Measurements from ENCODE around the gene DHODH. TPM values are rescaled to one million over a fixed set of nuclear protein-coding genes. Genes with fewer than 3 reads are reported as not detected.

Gene DHODH
- total RNA-seq, 1 donor from 2014 or later, result 10.9 TPM

DNA sequence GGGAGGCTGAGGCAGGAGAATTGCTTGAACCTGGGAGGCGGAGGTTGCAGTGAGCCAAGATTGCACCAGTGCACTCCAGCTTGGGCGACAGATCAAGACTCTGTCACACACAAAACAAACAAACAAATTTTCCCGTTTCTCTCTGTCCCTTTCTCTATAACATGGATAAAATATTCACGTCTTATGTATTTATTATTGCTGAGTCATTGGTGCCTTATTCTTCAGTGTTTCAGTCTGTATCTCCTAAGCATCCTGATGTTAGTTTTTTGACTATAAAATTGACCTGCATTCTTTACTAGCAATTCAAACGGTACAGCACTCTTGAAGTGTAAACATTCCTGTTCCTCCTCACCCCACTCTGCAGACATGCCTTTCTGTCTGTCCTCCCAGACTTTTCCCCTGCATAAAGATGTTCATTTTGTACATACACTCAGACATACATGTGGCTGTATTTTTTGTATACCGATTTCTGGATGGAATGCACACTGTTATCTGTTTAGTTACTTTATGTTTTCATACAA lies 16.4 kb downstream of the DHODH start:
- DNase-seq (ENCODE audit: low read depth), result no peak
- no peak for TF ChIP-seq CTCF (conservative IDR thresholded peaks at IDR 0.05; ENCODE audit: low read depth, low read length)
- H3K4me3 ChIP-seq (ENCODE audit: low read depth, low read length), result no peak overlapping the region

DNA sequence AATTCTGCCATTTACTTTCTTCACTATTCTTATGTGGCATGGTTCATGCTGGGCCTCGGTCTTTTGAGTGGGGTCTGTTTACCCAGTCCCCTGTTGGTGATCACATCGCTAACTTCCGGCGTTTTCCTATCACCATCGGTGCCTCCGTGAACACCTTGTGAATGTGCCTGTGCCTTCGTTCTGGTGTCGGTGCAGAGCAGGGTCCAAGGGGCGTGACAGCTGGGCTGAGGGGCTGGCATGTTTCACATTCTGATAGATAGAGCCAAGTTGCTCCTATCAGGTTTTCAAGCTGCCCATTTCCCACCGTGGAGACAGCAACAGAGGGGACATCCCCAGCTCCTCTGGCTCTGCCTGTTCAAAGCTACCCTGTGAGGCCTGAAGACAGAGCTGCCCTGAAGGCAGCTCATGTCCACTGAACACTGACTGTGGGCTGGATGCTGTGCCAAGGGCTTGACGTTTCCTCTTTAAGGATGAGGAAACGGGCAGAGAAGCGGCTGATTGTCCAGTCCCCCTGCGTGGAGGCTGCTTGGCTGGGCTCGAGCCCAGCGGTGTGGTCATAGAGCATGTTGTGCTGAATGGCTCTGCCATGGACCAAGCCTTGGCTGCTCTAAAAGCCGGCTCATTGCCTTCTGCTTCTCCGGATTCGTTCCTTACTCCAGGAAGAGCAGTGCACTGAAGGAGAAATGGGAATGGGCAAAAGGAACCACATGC lies 17.0 kb downstream of the DHODH start:
- no peak for TF ChIP-seq CTCF (conservative IDR thresholded peaks at IDR 0.05; ENCODE audit: low read depth, low read length)
- no peak for DNase-seq (ENCODE audit: low read depth)
- no peak overlapping the region for H3K4me3 ChIP-seq (ENCODE audit: low read depth, low read length)

- TF ChIP-seq CTCF (conservative IDR thresholded peaks at IDR 0.05; ENCODE audit: low read depth, low read length), result no peak
- no peak overlapping the region for H3K4me3 ChIP-seq (ENCODE audit: low read depth, low read length)
These were observed 19.3 kb downstream of the DHODH start for GRCh38 chr16:72027669-72028378.

DNA sequence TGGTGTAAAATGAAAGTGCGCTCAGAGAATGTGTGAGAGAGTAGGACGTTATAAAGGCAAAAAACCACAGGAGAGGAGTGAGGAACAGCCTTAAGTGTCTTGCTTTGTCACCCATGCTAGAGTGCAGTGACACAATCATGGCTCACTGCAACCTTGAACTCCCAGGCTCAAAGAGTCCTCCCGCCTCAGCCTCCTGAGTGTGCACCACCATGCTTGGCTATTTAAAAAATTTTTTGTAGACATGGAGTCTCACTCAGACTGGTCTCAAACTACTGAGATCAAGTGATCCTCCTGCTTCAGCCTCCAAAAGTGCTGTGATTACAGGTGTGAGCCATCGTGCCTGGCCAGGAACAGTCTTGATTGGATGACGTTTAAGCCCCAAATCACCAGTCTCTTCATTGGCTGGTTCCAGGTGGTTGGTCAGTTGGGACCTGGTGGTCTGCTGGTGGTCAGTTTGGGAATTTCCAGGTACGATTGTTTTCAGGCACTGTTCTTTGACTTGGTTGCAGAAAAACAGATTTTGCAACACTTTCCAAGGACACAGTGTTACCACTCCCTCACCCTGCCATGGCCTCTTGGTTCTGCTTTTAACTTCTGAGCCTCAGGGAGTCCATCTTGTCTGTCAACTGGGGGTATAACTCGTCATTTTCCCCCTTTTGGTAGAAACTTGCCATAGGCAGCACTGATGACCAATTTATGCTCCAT lies 21.2 kb downstream of the DHODH start:
- no peak overlapping the region for H3K4me3 ChIP-seq (ENCODE audit: low read depth, low read length)
- DNase-seq (ENCODE audit: low read depth), result no peak
- TF ChIP-seq CTCF (conservative IDR thresholded peaks at IDR 0.05; ENCODE audit: low read depth, low read length), result no peak

More at GRCh38 chr16:72027669-72028378, 19.3 kb downstream of the DHODH start:
- DNase-seq (ENCODE audit: low read depth), result no peak

DNA sequence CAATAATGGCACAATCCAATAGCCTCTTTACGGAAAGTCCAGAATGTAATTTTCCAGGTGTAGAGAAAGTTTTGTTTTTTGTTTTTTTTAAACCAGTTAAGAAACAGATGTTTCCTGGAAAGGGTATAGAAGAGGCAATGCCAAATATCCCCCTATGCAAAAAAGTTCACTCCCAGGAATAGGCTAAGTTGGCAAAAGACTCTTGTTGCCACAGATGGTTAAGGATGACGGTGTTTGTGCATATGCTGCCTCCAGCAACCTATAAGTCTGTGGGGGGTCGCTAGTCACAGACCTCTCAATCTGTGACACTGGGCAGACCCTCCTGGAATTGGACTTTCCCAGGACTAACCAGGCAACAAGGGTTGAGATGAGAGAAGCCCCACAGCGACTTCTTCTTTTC lies 24.9 kb downstream of the DHODH start:
- H3K4me3 ChIP-seq (ENCODE audit: low read depth, low read length), result no peak overlapping the region
- no peak for DNase-seq (ENCODE audit: low read depth)
- TF ChIP-seq CTCF (conservative IDR thresholded peaks at IDR 0.05; ENCODE audit: low read depth, low read length), result no peak

DNA sequence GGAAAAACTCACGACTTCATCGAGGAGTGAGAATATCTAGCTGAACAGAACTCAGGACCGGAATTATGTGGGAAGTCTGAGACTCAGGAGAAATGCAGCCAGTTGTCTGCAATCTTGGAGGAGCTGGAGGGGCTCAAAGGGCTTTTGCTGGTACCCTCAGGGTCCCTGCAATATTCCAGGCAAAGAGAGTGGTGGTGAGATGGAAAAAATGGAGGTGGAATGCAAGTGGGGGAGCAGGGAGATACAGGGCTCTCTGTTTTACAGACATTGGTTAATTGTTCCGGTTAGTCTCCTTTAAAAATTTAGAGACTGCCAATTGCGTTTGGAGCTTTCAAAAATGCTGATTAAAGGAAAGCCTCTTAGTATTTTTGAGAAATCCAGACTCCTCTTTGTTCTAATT lies 27.6 kb downstream of the DHODH start:
- no peak for DNase-seq (ENCODE audit: low read depth)
- no peak for TF ChIP-seq CTCF (conservative IDR thresholded peaks at IDR 0.05; ENCODE audit: low read depth, low read length)
- no peak overlapping the region for H3K4me3 ChIP-seq (ENCODE audit: low read depth, low read length)

Measured in epithelial cell of proximal tubule (primary cell).